Ovary (tissue), 3 donors: ENCODE results near the gene ARSA.

ENCODE experiments used
- POLR2A ChIP-seq: fragments of 450-650 bp; IDR thresholded peaks from one replicate; pipeline ENCODE4 v1.6.1; 2017; ENCODE audit warnings: antibody characterized with exemption, mild to moderate bottlenecking, moderate library complexity
- TF ChIP-seq, protein P1 (sequence below), 3 donors: fragments of 450-650 bp in 2 of 3; fragments of 200-600 bp in 1 of 3; IDR thresholded peaks; one replicate each; pipeline versions ENCODE4 v1.5.1 to v1.8.0; 2016 to 2022; ENCODE audit warnings: antibody characterized with exemption in 3 of 3, mild to moderate bottlenecking in 1 of 3
- donor health status: DM: no; HTN: no; CAD: no.

DNA sequence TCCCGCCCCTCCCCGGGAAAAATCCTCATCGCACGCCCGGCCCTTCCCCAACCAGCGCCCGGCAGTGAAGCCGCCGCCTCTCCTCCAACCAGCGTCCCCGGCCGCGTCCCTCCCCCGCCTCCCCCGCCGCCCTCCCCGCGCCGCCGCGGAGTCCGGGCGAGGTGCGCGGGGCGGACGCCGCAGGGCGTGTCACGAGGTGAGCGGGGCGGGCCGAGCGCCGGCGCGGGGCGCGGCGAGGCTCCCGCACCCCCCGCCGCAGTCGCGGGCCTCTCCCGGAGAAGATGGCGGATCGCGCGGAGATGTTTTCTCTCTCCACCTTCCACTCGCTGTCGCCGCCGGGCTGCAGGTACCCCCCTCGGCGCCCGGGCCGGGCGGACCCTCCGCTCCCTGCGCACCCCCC, 27.4 kb downstream of the ARSA start, which contains the start of gene MAPK8IP2:
- TF ChIP-seq POLR2A = no peak
- TF ChIP-seq, protein P1, sequence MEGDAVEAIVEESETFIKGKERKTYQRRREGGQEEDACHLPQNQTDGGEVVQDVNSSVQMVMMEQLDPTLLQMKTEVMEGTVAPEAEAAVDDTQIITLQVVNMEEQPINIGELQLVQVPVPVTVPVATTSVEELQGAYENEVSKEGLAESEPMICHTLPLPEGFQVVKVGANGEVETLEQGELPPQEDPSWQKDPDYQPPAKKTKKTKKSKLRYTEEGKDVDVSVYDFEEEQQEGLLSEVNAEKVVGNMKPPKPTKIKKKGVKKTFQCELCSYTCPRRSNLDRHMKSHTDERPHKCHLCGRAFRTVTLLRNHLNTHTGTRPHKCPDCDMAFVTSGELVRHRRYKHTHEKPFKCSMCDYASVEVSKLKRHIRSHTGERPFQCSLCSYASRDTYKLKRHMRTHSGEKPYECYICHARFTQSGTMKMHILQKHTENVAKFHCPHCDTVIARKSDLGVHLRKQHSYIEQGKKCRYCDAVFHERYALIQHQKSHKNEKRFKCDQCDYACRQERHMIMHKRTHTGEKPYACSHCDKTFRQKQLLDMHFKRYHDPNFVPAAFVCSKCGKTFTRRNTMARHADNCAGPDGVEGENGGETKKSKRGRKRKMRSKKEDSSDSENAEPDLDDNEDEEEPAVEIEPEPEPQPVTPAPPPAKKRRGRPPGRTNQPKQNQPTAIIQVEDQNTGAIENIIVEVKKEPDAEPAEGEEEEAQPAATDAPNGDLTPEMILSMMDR (IDR thresholded peaks at IDR 0.05) = no peak
